GM18499 (cell line): ENCODE results near the gene FUT8.
"Not testable (repeated sequence)": the region's sequence is repeated elsewhere in the genome, so short reads cannot be mapped to it uniquely, and the experiment has no call there.

Experiments
- ATAC-seq: cut with Tn5 transposase; IDR thresholded peaks from one replicate; pipeline ENCODE4 v1.9.1; 2021; ENCODE audit warnings: moderate number of reproducible peaks; ENCODE audit not compliant: insufficient read depth, unreplicated experiment

FUT8 gene

DNA sequence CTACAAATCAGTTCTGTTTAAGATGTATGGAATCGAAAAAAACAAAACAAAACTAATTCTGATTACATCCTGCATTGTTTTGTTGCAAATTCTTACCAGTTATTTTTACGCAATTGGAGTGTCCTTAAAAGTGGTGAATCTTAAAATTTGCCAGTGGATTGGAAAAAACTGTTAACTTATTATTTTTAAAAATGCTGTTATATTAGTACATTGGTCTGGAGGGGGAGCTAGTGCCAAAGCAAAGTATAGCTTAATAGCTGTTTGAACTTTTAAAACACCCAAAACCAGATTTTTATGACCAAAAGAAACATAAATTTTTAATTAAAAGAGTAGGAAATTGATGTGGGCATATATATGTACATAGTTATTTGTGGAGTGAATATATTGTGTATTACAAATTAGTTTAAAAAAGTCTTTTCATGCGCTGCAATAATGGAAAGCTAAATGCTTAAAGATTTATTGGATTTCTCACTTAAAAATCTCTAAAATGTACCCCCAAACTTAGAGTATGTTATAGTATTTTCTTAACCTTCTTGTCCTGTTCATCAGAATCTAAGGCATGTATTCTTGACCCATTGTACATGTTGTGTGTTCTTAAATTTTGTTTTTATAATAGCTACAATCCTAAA is 2.5 kb downstream of the FUT8 start:
- no peak for ATAC-seq

DNA sequence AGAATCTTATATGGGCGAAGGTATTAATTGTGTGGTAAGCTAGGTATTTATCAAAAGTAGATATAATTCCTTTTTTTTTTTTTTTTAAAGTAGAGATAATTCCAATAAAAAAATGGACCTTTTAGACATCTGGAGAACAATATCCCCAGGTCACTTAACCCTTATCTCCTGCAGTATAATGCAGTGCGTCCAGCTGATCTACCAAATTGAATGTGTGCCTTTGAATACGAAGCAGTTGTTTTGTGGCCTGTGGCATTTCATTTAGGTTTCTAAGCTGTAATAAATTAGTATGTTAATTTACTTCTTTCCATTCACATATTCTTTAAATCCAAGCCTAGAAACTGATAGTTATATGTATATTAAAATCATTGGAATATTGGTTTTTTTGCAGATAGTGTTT is 3.1 kb downstream of the FUT8 start:
- no peak for ATAC-seq

DNA sequence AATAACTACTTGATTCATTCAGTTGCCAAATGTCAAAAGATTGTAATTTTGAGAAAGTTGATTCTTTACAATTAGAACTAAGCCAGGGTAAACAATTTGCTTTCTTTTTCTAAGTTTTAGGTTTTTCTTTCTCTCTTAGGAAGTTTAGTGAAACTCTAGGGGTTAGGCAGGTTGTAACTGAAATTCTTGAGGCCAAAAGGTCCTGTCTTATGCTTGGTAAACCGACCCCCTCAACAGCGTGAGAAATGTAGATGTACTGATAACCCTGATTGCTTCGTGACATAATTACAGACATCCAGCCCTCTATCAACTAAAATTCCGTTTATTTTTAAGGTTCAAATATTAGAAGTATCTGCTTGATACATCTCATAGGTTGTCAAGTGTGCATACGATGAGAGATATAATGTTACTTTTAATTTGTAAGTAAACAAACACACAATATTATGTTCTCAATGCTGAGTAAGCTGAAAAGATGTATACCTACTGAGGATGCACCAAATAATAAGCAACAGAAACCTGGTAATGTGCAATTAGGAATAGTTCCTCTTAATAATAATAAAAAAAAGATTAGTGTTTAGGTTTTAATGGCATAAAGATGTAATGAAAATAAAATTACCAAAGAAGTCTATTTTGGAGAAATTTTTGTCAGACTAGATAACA is 7.2 kb downstream of the FUT8 start:
- ATAC-seq = no peak

DNA sequence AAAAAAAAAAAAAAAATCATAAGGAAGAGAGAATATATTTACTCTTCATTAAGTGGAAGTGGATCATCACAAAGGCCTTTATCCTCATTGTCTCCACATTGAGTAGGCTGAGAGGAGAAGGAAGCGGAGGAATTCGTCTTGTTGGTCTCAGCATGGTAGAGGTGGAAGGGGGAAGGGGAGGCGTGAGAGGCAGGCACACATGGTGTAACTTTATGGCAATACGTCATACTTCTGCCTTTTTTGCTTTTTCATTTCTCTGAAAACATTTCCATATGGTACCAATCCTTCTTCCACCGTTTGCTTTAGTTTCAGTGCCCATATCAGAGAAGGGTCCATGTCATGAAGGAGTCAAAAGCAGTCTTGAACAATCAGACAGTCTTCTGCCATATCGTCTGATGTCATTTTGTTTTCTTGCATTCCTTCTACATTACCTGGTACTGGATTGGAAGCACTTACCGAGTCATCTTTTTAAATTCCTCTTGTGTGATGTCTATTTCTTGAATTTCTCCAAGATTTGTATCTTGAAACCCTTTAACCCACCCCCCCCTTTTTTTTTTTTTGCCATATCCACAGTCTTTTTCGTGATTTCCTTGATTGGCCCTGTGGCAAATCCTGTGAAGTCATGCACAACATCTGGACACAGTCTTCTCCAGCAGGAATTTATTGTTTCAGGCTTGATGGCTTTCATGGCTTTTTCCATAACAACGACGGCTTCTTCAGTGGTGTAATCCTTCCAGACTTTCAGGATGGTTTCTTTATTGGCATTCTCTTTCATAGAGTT is 8.9 kb downstream of the FUT8 start:
- no peak for ATAC-seq

DNA sequence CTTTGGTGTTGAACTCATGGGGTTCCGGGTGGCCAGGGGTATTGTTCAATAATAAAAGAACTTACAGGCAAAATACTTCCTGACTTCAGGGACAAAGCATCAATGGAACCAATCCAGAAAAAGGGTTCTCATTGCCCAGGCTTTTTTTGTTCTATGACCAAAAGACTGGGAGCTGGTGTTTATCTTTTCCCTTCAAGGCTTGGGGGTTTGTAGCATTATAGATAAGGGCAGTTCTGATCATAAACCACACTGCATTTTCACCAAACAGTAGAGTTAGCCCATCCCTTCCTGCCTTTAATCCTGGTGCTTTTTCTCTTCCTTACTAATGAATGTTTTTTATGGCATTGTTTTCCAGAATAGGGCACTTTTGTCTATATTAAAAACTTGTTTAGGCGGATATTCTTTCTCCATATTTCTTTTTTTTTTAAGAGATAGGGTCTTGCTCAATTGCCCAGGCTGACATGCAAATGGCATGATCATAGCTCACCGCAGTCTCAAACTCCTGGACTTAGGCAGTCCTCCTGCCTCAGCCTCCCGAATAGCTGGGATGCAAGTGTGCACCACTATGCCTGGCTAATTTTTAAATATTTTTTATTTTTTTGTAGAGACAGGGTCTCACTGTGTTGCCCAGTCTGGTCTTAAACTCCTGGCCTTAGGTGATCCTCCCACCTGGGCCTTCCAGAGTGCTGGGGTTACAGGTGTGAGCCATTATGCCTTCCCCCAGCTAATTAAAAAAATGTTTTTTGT is 9.7 kb downstream of the FUT8 start:
- ATAC-seq = no peak

DNA sequence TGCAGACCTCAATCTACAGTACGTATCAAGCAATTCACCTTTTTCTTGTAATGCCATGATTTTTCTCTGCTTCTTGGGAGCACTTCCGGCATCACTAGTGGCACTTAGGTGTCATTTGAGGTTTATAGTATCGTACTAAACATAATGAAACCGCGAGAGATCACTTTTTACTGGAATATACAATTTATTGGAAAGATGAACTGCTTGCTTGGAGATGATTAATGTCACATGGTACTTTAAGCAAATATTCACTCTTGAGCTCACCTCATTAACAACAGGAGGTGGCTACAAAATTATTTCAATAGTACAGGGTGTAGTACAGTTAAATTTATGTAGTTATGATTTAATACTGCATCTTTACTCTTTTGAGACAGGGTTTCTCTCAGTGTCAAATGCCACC is 11.5 kb downstream of the FUT8 start:
- ATAC-seq = no peak

DNA sequence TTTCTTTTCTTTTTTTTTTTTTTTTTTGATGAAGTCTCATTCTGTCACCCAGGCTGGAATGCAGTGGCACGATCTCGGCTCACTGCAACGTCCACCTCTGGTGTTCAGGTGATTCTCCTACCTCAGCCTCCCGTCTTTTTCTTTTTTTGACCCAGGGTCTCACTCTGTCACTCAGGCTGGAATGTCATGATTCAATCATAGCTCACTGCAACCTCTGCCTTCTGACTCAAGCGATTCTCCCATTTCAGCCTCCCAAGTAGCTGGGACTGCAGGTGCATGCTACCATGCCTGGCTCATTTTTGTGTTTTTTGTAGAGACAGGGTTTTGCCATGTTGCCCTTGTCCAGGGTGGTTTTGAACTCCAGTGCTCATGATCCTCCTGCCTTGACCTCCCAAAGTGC is 12.0 kb downstream of the FUT8 start:
- no peak for ATAC-seq

DNA sequence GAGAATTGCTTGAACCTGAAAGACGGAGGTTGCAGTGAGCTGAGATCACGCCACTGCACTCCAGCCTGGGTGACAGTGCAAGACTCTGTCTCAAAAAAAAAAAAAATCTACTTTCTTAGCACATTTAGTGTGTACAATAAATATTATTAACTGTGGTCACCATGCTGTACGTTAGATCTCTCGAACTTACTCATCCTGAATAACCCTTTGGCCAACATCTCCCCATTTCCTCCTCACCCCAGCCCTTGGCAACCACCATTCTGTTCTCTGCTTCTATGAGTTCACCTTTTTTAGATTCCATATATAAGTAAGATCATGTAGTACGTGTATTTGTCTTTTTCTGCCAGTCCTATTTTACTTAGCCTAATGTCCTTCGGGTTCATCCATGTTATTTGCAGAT is 13.4 kb downstream of the FUT8 start:
- ATAC-seq = no peak

DNA sequence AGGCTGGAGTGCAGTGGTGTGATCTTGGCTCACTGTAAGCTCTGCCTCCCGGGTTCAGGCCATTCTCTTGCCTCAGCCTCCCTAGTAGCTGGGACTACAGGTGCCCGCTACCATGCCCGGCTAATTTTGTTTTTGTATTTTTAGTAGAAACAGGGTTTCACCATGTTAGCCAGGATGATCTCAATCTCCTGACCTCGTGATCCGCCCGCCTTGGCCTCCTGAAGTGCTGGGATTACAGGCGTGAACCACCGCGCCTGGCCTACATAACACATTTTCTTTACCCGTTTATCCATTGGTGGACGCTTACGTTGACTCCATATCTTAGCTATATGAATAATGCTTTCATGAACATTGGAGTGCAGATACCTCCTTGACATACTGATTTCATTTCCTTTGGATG is 14.4 kb downstream of the FUT8 start:
- ATAC-seq = not testable (repeated sequence)

DNA sequence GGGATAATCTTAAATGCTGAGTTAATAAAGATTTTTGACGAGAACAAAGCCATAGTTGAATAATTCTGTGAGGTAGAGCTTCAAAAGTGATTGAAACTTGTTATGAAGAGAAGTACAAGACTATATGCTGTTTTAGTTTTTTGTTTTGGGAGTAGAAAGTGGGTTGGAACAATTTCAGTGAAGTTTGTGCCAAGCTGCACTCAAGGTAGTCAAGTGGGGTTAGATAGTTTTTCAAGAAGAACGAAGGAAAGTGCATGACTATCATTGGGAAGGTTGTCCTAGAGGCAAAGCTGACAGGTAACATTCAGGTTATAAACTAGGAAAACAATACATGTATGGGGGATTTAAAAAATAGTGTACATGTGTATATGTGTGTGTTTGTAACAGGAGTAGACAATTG is 16.2 kb downstream of the FUT8 start:
- ATAC-seq = no peak

DNA sequence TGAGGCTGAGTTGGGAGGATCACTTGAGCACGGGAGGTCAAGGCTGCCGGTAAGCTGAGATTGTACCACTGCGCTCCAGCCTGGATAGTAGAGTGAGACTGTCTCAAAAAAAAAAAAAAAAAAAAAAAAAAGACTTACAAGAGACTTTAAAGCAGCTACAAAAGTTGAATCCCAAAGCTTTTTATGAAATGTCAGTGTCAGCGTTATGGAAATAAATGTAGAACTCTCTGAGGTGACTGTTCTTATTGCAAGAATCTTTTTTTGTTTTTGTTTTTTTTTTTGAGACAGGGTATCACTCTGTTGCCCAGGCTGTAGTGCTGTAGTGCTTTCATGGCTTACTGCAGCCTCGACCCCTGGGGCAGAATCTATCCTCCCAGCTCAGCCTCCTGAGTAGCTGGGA is 17.2 kb downstream of the FUT8 start:
- ATAC-seq = no peak

DNA sequence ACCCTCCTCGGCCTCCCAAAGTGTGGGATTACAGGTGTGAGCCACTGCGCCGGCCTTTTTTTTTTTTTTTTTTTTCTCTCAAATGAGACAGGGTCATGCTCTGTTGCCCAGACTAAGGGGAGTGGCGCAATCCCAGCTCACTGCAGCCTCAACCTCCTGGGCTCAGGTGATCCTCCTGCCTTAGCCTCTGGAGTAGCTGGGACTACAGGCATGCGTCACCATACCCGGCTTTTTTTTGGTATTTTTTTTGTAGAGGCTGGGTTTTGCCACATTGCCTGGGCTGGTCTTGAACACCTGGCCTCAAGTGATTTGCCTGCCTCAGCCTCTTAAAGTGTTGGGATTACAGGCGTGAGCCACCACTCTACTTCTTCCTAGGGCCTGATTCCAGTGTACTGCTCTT is 18.7 kb downstream of the FUT8 start:
- no peak for ATAC-seq

DNA sequence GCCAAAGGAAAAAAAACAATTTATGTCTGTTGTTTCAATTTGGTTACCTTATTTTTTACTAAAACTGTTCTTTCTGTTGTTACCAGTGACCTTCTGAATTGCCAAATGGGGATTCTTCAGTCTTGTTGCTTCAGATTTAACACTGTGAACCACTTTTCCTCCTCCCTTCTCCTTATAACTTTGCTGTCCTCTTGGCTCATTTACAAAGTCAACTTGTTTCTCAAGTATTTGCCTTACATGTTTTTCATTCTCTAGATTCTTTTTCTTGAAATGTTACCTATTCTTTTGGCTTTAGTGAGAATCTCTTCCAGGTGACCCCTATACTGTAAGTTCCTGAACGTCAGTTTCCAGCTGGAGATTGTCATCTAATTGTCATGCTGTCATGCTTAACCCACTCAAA is 19.4 kb downstream of the FUT8 start:
- no peak for ATAC-seq

DNA sequence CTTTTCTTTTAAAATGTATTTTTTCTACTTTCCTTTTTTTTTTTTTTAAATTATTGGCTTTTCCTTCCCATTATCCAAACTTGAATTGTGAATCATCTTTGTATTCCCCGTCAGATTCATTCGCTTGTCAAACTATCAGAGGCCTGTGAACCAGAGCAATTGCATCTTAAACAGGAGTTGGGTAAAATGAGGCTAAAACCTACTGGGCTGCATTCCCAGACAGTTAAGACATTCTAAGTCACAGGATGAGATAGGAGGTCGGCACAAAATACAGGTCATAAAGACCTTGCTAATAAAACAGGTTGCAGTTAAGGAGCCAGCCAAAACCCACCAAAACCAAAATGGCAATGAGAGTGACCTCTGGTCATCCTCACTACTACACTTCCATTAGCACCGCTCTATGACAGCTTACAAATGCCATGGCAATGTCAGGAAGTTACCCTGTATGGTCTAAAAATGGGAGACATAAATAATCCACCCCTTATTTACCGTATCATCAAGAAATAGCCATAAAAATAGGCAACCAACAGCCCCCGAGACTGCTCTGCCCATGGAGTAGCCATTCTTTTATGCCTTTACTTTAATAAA is 19.9 kb downstream of the FUT8 start:
- no peak for ATAC-seq

DNA sequence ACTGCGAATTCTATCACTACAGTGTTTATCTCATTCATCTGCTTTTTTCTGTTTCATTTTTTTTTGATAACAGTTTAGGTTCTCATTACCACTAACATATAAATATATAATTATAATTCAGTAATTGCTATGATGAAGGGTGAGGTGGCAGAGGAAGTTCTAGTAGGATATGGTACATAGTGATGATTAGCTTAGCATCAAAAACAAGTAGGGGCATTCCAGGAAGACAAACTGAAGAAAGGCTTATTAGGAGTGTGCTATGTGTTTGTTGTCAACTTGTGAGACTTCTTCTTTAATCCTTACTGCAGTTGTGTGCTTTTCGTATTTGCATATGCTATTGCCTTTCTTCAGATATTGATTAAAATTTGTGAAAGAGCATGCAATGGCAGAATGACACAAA is 20.6 kb downstream of the FUT8 start:
- ATAC-seq = no peak

DNA sequence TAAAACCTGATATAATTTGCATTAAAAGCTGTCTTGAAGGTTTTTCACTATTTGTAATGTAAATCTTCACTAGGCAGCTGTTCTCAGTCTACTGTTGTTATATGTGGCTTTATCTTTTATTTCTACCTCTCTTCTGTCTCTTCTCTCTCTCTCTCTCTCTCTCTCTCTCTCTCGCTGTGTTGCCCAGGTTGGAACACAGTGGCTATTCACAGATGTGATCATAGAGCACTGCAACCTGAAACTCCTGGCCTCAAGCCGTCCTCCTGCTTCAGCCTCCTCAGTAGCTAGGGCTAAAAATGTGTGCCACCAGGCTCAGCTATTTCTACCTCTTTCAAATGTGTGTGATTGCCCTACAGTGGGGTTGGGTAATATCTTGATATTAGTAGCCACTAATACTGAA is 21.1 kb downstream of the FUT8 start:
- no peak for ATAC-seq

DNA sequence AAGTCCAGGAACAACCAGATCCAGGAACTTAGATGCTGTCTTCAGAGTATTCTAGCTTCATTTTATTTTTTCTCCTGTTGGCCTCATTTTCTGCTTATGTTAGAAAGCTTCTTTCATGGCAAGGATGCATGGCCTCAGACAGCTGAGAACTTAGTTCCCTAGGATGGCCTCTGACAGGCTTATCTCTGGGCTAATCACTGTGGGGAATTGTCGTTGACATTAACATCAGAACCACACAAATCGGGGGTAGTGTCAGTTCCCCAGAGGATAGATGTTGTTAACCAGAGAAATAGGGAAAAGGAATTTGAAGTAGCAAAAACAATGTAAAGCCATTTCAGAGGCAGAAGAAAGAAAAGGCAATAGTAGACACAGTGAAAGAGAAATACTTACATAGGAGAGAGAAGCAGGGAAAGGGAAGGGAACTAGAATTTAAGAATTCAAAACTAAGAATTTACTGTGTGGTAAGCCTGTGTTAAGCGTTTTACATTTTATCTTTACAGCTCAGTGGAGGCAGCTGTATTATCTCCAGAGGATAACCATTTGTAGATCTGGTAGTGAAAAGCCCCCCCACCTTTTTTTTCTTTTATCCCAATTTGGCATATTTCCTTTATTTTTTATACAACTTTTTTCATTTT is 21.8 kb downstream of the FUT8 start:
- no peak for ATAC-seq

DNA sequence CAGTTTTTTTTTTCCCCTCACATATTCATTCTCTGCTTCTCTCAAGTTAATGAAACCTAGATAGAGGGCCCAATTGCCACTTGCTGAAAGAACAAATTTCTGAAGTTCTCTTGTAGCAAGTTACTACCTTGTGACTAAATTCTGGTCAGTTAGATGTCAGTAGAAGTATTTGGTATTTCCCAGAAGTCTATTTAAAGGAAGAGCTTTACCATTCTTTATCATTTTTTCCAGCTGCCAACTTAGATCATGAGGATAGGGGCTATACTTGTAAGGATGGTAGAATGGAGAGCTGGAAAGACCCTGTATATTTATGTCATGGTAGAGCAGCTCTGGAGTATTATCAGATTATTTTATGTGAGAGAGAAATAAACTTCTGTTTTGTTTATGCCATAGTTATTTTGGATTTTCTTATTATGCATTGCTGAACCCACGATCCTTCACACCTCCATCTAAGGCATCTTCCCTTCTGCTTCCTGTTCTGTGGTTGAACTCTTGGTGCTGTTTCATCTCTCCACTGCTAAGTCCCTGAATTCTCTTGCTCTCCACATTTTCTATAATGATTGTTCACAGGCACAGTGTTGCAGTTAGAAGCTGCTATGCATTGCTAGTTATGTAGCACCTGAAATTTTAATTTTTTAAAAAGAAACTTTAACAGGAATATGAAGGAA is 25.9 kb downstream of the FUT8 start:
- no peak for ATAC-seq

DNA sequence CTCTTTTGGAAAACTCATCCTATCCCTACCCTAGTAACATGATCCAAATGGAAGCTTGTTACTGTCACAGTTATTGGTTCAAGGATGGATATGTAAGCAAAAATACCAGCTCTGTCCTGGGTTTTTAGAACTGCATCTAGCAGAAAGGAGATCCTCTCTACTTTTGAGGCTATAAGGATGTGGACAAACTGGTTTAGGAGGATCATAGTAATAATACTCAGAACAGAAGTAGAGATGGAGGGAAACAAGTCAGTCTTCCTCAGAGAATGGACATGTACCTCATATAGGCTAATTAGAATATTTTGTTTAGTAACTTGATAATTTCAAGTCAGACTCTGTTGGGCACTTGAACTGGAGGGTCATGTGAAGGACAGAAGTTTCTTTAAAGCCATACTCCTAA is 26.6 kb downstream of the FUT8 start:
- ATAC-seq = no peak

DNA sequence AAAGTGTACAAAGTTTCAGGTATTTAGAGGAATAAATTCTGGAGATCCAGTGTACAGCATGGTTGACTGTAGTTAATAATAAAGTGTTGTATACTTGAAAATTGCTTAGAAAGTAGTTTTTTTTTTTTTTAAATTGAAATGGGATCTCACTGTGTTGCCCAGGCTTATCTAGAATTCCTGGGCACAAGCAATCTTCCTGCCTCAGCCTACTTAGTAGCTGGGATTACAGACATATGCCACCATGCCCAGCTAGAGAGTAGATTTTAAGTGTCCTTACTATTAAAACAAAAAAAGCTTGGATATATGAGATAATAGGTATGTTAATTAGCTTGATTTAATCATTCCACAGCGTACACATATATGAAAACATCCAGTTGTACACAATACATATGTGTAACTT is 27.7 kb downstream of the FUT8 start:
- ATAC-seq = no peak
